ENCODE data around the gene SDHB. TPM values are rescaled to one million over a fixed set of nuclear protein-coding genes. Genes with fewer than 3 reads are reported as not detected.

SDHB gene
- total and polyA plus RNA-seq, 9 of the 15 experiments (the other 6 are each of a cell fraction or from before 2014, with no cell fraction given) = 207 to 554 (median 365) TPM

GRCh38 chr1:16984717-16985116 lies 69.1 kb downstream of the SDHB start:
- FAIRE-seq = no peak

More at GRCh38 chr1:16984717-16985116, 69.1 kb downstream of the SDHB start:
- TF ChIP-seq ZNF316 (IDR thresholded peaks at IDR 0.05) (no peak), ZNF197 (CRISPR knock-in tag; IDR thresholded peaks at IDR 0.05; ENCODE audit: low read depth) (no peak), STAG1 (CRISPR knock-in tag; IDR thresholded peaks at IDR 0.05; ENCODE audit: borderline replicate concordance) (no peak), HDGF (IDR thresholded peaks at IDR 0.05) (no peak), CREB1 (IDR thresholded peaks at IDR 0.05) (no peak), CREB1 (CRISPR knock-in tag; IDR thresholded peaks at IDR 0.05) (no peak), E2F1 (CRISPR knock-in tag; IDR thresholded peaks at IDR 0.05) (no peak), HIVEP1 (CRISPR knock-in tag; IDR thresholded peaks at IDR 0.05) (no peak), MIER1 (IDR thresholded peaks at IDR 0.05; ENCODE audit: low read depth) (no peak), GMEB1 (CRISPR knock-in tag; IDR thresholded peaks at IDR 0.05) (no peak)
- 0 out of 4 replicates have a peak overlapping the region, but pooled peaks of 1 of the 2 experiments have one; percentile 48 for H3K9ac ChIP-seq (ENCODE audit: insufficient read depth in 1 of 2, low read depth in 2 of 2, low read length in 2 of 2)
- WGBS (ENCODE audit: insufficient coverage, low coverage, missing lambda C conversion rate) = 33% methylated on average over 6 of the region's 7 CpGs
- H3K4me1 ChIP-seq (replicated peaks in 1 of 2; ENCODE audit: control insufficient read depth in 2 of 2, insufficient read depth in 2 of 2, low read length in 2 of 2) = peaks cover 0 to 23% of the 10 kb centered on the region in 2 experiments; a peak in 2 of 5 replicates
- H3K4me3 ChIP-seq = no peak overlapping the region
- no peaks in the 10 kb centered on the region for H3K9me3 ChIP-seq (replicated peaks; ENCODE audit: control insufficient read depth, insufficient read depth, low read depth, low read length)
- H3K27me3 ChIP-seq (ENCODE audit: control insufficient read depth in 2 of 2, insufficient read depth in 2 of 2, low read length in 2 of 2) = peaks cover 12 to 15% of the 10 kb centered on the region in 2 experiments; a peak in 3 of 5 replicates
- no peak overlapping the region for H3K4me2 ChIP-seq (ENCODE audit: insufficient read depth, low read length)
- CTCF ChIA-PET (ENCODE audit: low intra/inter-chr PET ratio) = no interaction called here
- H3K36me3 ChIP-seq (ENCODE audit: control insufficient read depth, insufficient read depth, low read length) = peaks cover 13% of the 10 kb centered on the region; the same call in 1 of the 3 replicates
- peaks cover 4% of the 10 kb centered on the region for H3K9me1 ChIP-seq (ENCODE audit: control insufficient read depth, insufficient read depth, low read length)
- intact Hi-C loops (cut with micrococcal nuclease) (no loop called here), in situ Hi-C loops (cut with MboI) (no loop called here)
- DNase-seq (ENCODE audit: extremely low read depth in 1 of 4, low spot score in 3 of 4) (no peak), ATAC-seq (no peak)
- no TSS peak for BruUV-seq (replicated peaks)
- H3K27ac ChIP-seq (ENCODE audit: extremely low read depth, low read depth, low read length) = no peak overlapping the region
- no peak overlapping the region for H2AFZ ChIP-seq (ENCODE audit: low read depth, low read length)
- POLR2A ChIA-PET = interaction anchor here (0.7 to 2.3 kb wide), 2 partner anchors 9 to 79 kb away, joined by 3 to 8 read pairs; no protein-coding TSS in a partner anchor
- H3K79me2 ChIP-seq (ENCODE audit: control insufficient read depth, insufficient read depth, low read length) = no peaks in the 10 kb centered on the region
- H4K20me1 ChIP-seq (replicated peaks; ENCODE audit: control insufficient read depth, insufficient read depth, low read length) = peaks cover 5% of the 10 kb centered on the region
